Left cardiac atrium (tissue), 4 donors: Measurements from ENCODE around the gene PLK5. TPM values are rescaled to one million over a fixed set of nuclear protein-coding genes. Genes with fewer than 3 reads are reported as not detected.
"Not testable (repeated sequence)": the region's sequence is repeated elsewhere in the genome, so short reads cannot be mapped to it uniquely, and the experiment has no call there.

ENCODE experiments used
- ATAC-seq, 2 donors: fragments of 200-7000 bp; cut with Tn5 transposase; one replicate each; pipeline ENCODE4 v1.9.1; 2020; ENCODE audit warnings: mild to moderate bottlenecking in 2 of 2, moderate library complexity in 2 of 2
- DNase-seq: peaks from one replicate; pipeline ENCODE4 v3.0.0-alpha.2; 2020
- intact Hi-C, 2 donors: fragments of 100-400 bp; cut with DNase I; formaldehyde crosslinking; loops; one replicate each; pipeline versions ENCODE4 v1.14.1 to v1.15.1; 2022 to 2023
- total RNA-seq, 2 donors: library from RNA; stranded (reverse); fragmentation: NEBNext Ultra II Directional; extraction: Animal tissue kit (Norgen Biotek cat#: 25700); gene quantifications; one replicate each; pipeline ENCODE4 v1.2.1, GENCODE V29; 2021
- donor health status: DM: no; HTN: yes; CAD: no.
- donor health status: DM: no; HTN: yes; CAD: no; lungs with severe emphysema.
- donor health status: DM: yes; HTN: yes; CAD: no.
- donor health status: Dilated cardiomyopathy.

Gene PLK5
- total RNA-seq, 2 donors from 2014 or later, result not detected

DNA sequence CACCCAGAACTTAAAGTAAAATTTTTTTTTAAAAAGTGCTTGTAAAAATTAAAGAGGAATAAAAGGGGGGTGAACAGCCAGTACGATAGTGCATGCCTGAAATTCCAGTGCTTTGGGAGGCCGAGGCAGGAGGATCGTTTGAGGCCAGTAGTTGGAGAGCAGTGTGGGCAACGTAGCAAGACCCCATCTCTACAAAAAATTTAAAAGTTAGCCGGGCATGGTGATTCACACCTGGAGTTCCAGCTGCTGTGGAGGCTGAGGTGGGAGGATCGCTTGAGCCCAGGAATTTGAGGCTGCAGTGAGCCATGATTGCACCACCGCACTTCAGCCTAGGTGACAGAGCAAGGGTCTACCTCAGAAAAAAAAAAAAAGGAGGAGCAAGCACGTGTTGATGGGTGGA lies 18.9 kb upstream of the PLK5 start:
- intact Hi-C loops, result no loop called here
- no peak for ATAC-seq

DNA sequence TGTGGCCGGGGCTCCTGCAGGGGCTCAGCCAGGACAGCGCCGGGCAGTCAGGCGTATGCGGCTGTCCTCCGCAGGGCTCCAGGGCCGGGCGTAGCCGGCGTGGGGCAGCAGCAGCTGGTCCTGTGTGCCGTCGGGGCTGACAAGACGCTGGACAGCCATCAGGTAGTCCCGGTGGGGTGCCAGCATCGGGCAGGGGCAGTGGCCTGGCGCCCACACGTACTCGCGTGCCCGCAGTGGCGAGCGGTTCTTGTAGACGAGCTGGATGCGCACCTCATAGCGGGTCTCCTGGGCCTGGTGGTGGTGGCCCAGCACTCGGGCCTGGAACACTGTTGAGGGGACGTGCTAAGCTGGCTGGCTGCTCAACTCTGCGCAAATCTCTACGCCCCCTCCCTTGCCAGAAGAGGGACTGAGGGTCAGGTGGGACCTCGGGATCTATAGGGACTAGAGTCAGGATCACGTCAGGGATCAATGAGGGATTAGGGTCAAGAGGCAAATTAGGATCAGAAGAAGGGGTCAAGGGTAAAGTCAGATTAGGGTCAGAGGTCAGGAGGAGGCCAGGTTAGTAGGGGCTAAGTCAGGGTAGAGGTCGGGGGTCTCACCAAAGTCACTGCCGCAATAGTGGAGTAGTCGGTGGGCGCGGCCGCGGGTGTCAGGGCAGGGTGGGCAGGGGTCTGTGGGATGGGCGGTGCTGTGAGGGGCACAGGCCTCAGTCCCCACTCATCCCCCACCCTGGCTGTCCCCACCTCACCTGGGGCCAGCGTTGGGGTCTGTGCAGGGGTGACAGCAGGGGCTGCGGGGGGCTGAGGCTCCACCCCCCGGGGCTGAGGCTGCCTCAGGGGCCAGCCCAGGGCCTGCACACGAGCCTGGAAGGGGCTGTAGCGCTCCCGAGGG lies 17.6 kb upstream of the PLK5 start:
- ATAC-seq, result no peak
- intact Hi-C loops, result no loop called here
- DNase-seq, result no peak

More for the DNA sequence above, 18.9 kb upstream of the PLK5 start:
- DNase-seq, result no peak

- intact Hi-C loops, result no loop called here
- no peak for DNase-seq
These were observed 16.7 kb upstream of the PLK5 start for GRCh38 chr19:1507192-1507660.

DNA sequence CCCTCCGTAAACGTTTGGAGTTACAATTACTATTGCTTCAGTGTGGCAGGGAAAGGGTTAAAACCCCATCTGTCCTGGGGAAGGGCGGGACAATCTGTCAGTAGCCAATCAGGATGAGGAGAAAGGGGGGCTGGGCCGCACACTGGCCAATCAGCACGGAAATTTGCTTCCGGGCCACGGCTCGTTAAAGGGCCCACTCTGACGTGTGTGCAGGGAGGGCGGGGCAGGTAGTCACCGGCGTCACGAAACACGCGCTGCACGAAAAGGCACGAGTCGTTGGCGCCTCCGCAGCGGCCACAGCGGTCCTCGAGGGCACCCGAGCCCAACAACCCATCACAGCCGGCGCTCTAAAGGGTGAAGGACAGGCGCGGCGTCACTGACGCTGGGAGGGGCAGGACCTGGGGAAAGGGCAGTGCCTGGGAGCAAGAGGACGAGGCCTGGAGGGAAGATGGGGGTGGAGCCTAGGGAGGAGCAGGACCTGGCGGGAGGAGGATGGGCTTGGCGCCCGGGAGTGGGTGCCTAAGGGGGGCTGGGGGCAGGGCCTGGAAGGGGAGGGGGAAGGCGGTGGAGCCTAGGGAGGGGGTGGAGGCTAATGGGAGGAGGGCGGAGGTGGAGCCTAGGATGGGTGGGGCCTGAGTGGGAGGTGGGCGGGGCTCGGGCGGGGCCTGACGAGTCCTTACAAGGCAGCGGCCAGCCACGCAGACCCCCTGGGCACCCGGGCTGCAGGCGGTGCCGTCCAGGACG lies 15.9 kb upstream of the PLK5 start:
- peak; percentile 95 for DNase-seq
- ATAC-seq, result peak; percentile 91 to 93
- intact Hi-C loops, result no loop called here

More at GRCh38 chr19:1507192-1507660, 16.7 kb upstream of the PLK5 start:
- no peak for ATAC-seq

DNA sequence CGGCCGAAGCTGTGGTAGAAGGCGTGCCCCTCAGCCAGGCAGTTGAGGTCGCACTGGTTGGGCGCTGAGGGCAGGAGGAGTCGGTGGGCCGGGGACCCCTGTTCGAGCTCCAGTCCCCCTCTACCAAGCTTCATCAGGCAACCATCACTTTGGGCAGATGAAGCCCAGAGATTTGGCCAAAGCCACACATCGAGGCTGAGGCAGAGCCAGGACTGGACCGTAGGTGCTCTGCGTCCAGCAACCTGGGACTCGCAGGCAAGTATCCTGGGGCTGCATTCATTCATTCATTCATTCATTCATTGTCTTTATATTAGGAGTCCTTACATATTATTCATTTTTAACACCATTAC lies 15.4 kb upstream of the PLK5 start:
- ATAC-seq, result no peak
- intact Hi-C loops, result no loop called here
- no peak for DNase-seq

- ATAC-seq, result no peak
- intact Hi-C loops, result no loop called here
- peak; percentile 12 for DNase-seq
These were observed 14.1 kb upstream of the PLK5 start for GRCh38 chr19:1509602-1510441.

GRCh38 chr19:1510442-1510806 lies 13.5 kb upstream of the PLK5 start:
- intact Hi-C loops, result no loop called here
- no peak for DNase-seq
- no peak for ATAC-seq

DNA sequence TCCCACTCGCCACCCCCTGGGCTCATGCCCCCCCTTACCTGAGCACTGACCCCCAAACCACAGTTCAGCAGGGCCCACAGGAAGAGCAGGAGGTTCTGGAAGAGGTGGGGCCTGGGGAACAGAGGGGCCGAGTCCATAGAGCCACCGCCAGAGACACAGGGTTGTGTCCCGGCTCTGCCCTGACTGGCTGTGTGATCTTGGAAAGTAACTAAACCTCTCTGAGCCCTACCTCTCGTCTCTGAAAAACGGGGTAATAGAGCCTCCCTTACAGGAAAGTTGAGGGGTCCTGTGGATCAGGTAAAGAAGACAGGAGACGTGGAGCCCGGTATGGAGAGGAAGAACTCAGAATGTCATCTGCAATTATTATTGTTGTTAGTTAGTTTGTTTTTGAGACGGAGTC lies 13.1 kb upstream of the PLK5 start:
- intact Hi-C loops, result no loop called here
- no peak for ATAC-seq
- no peak for DNase-seq

DNA sequence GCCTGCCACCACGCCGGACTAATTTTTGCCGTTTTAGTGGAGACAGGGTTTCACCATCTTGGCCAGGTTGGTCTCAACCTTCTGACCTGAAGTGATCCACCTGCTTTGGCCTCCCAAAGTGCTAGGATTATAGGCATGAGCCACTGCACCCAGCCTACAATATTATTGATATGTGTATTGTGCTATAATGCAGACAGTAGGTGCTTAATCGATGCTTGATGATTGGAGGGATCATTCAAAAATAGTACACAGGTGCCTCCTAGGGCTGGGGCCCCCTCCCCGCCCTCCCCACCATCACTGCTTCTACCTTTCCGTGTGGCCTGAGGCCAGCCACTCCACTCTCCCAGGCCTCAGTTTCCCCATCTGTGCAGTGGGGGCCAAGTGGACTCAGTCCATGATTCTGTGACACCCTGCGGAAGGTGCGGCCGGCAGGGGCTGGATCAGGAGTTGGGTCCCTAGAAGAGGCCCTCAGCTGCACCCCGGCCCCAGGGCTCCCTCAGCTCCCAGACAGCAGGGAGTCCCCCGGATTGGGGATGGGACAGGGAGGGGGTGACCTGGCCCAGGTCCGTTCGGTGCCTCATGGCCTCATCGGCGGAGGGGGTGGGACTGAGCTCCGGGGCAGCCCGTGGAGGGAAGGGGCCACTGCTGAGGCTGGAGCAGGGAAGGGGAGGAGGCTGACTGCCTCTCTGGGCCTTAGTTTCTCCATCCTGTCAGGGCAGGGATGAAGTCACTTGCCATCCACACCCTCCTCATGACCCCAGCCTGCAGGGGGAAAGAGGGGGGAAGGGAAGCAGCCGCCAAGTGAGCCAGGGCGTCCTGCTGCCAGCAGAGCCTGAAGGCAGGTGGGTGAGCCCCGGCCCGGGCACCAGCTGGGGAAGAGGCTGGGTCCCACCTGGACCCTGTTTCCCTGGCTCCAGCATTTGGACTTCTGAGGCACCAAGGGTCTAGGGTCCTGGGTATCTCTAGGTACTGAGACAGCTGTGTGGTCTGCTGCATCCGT lies 12.3 kb upstream of the PLK5 start:
- no peak for ATAC-seq
- intact Hi-C loops, result no loop called here
- no peak for DNase-seq

DNA sequence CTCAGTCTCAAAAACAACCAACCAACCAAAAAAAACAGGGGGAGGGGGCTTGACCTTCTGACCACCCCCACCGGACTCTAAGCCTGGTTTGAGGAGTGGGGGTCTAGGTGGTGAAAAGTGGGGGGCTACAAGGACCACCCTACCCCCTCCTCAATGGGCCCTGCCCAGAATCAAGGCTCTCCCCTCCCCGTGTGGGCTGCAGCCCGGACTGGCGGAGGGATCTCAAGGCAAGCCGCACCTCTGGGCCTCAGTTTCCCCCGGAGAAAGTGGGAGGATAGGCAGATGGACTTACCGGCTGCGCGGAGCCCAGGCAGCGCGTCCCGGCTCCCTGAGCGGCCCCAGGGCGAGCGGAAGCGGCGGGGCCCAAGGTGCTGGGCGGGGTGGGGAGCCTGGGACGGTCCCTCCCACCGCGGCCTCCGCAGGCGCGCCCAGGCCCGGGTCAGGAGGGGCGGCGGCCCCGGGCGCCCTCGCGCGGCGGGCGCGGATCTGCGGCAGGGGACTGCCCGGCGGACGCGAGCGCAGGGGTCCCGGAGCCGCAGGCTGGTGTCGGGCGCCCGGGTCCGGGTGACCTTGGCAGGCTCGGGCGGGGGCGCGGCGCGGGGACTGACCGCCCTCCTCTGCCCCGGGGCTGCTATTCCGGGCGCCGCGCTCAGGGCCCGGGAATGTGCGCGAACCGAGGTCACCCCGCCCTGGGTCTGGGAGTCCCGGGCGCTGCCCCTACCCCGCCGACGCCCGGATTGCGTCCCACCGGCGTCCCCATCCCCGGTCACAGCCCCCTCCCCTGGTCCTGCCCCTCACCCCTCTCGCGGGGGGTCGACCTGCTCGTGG lies 11.0 kb upstream of the PLK5 start, which contains the start of gene ADAMTSL5:
ADAMTSL5 (minus strand) TSS at position 349 of the 828 bp plus-strand sequence. CDS start 2,076 bp downstream, outside the sequence.
- DNase-seq (peak; percentile 69), ATAC-seq (peak; percentile 60 to 74)
- intact Hi-C loops, result no loop called here

- peak; percentile 53 for DNase-seq
- ATAC-seq, result peak; percentile 45 to 62
- intact Hi-C loops, result no loop called here
These were observed 10.2 kb upstream of the PLK5 start for GRCh38 chr19:1513499-1514294.

- DNase-seq (no peak), ATAC-seq (no peak)
- intact Hi-C loops, result no loop called here
These were observed 9.6 kb upstream of the PLK5 start for GRCh38 chr19:1514295-1514661.

DNA sequence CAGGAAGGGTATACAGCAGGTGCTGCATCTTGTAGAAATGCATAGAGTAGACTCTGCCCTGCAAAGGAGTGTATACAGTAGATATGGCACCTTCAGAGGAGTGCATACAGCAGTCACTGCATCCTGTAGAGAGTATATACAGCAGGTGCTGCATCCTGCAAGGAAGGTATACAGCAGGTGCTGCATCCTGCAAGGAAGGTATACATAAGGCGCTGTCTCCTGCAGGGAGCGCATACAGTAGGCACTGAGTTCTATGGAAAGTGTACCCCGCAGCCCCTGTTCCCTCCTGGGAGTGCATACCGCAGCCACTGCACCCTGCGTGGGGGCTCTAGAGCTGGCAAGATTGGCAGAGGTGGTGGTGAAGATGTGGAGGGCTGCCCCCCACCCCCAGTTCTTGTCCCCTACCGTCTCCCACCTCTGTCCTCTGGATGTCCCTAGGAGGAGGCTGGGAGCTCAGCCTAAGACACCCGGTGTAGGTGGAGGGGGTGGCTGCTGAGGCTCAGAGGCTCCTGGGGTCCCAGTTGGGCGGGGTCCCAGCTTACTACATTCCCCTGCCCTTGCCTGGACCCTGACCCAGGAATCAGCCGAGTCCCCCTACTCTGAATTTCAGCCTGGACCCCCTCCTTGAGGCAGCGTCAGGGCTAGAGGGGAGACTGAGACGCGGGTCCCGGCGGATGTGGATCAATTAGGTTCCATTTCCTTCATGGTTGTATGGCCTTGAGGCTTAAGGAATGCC lies 8.7 kb upstream of the PLK5 start:
- ATAC-seq (no peak), DNase-seq (no peak)
- intact Hi-C loops, result no loop called here

DNA sequence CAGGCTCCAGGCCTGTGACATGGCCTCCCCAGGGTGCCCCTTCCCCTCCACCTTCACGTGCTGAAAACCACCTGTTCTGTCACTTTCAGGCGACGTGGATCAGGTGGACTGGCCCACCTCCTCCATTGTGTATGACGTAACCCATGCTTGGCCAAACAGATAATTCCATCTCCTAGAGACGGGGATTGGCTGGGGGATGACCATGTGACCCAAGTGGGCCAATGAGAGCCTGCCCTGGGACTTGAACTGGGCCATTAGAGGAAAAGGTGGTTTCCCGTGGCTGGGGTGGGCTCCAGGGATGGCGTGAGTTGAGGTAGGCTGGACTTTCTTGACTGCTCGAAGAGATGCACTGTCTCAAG lies 7.5 kb upstream of the PLK5 start:
- DNase-seq, result no peak
- intact Hi-C loops, result no loop called here
- ATAC-seq, result no peak

DNA sequence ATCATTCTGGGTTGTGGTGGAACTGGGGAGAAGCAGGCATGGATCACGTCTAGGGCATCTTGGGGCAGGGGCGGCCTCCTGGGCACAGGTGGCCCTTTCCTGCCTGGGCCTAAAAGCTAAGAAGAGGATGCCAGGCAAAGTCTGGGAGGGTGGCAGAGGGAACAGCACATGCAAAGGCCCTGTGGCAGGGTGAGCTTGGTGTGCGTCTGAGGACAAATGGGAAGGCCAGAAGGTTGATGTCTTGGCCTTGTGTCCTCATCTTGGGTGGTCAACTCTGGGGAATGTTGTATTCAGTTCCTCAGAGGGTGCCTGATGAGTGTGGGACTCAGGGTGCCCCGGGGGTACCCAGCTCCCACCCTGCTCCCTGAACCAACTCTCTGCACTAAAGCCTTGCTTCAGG lies 5.4 kb upstream of the PLK5 start:
- intact Hi-C loops, result no loop called here

DNA sequence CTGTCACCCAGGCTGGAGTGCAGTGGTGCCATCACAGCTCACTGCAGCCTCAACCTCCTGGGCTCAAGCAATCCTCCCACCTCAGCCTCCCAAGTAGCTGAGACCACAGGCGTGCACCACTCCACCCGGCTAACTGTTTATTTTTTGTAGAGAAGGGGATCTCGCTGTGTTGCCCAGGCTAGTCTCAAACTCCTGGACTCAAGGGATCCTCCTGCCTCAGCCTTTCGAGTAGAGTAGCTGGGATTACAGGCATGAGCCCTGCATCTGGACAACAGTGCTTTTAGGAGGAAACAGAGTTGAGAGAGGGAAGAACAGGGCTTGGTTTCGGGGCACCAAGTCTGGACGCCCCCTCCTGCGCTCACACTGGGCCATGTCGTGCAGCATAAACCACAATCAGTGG lies 4.1 kb upstream of the PLK5 start:
- ATAC-seq, DNase-seq, intact Hi-C loops: not testable (repeated sequence)

More for the DNA sequence above, 5.4 kb upstream of the PLK5 start:
- DNase-seq (no peak), ATAC-seq (no peak)
